ENCODE data around the gene EPN2.

DNA sequence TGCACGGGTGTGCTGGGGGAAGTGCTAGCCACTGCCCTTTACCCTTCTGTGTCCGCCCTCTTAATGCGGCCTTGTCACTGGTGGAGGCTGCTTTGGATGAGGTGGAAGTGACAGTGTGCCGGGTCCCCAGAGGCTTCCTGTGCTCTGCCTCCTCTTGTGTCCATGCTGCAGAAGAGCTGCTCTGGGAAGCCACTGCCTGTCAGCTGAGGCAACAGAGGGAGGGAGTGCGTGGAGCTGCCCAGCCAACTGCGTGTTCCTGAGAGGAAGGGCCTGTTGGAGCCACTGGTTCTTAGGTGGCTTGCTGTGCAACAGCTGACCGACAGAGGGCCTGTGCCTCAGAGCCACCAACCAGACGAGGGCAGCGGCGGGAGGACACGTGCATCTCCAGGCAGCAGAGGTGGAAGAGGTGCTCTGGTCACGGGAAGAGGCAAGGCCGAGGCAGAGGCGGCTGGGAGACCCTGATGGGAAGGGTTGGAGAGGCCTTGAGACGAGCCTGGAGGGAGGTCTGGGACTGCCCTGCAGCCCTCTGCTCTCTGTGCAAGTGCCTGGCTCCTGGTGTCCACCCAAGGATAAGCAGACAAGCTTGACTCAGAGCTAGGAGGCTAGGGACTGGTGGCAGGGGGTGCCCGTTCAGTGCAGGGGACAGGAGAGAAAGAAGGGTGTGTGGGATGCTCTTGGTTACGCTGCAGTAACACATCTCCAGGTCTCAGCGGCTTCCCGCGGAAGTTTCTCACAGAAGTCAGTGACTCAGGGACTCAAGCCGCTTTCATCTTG lies 100.0 kb downstream of the EPN2 start:
- TF ChIP-seq, protein P1, sequence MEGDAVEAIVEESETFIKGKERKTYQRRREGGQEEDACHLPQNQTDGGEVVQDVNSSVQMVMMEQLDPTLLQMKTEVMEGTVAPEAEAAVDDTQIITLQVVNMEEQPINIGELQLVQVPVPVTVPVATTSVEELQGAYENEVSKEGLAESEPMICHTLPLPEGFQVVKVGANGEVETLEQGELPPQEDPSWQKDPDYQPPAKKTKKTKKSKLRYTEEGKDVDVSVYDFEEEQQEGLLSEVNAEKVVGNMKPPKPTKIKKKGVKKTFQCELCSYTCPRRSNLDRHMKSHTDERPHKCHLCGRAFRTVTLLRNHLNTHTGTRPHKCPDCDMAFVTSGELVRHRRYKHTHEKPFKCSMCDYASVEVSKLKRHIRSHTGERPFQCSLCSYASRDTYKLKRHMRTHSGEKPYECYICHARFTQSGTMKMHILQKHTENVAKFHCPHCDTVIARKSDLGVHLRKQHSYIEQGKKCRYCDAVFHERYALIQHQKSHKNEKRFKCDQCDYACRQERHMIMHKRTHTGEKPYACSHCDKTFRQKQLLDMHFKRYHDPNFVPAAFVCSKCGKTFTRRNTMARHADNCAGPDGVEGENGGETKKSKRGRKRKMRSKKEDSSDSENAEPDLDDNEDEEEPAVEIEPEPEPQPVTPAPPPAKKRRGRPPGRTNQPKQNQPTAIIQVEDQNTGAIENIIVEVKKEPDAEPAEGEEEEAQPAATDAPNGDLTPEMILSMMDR (IDR thresholded peaks at IDR 0.05 in 2 of 3, conservative IDR thresholded peaks at IDR 0.05 in 1 of 3; ENCODE audit: borderline replicate concordance in 1 of 3, insufficient read depth in 1 of 3, low read depth in 2 of 3, low read length in 2 of 3) = 0 out of 6 replicates have a peak, but pooled peaks of 2 of the 3 experiments have one; percentile 7 to 12
- TF ChIP-seq YY1 (IDR thresholded peaks at IDR 0.05; ENCODE audit: extremely low read depth, insufficient replicate concordance, low read depth, low read length) (no peak), CEBPB (IDR thresholded peaks at IDR 0.05; ENCODE audit: low read depth) (no peak), RAD21 (IDR thresholded peaks at IDR 0.05; ENCODE audit: low read depth) (no peak)
